Keratinocyte (primary cell): ENCODE results near the gene AATF. TPM values are rescaled to one million over a fixed set of nuclear protein-coding genes. Genes with fewer than 3 reads are reported as not detected.

Experiments
- DNase-seq: peaks from one replicate; pipeline ENCODE4 v3.0.0-alpha.2; 2011; ENCODE audit warnings: low read depth, missing footprints, low spot score
- FAIRE-seq: peaks from 2 replicates; lab custom pipeline; 2011; peaks lifted over from hg19 to GRCh38; lab: Jason Lieb, UNC
- H2AFZ ChIP-seq: 2 replicates; pipeline ENCODE4 v1.6.0; 2012; ENCODE audit warnings: low read length, control low read depth, inconsistent platforms; ENCODE audit not compliant: control insufficient read depth
- H3K27ac ChIP-seq: 2 replicates; pipeline ENCODE4 v1.5.1; 2011; ENCODE audit warnings: low read length; ENCODE audit not compliant: control insufficient read depth, insufficient read depth
- H3K27me3 ChIP-seq: 3 replicates; pipeline ENCODE4 v1.6.0; 2011; ENCODE audit warnings: low read length; ENCODE audit not compliant: control insufficient read depth, insufficient read depth; ENCODE audit errors: extremely low read depth
- H3K36me3 ChIP-seq, 2 experiments: 2 replicates in 1 of 2; 3 replicates in 1 of 2; pipeline ENCODE4 v1.5.1; 2011; ENCODE audit warnings: low read length in 2 of 2, mild to moderate bottlenecking in 1 of 2; ENCODE audit not compliant: control insufficient read depth in 2 of 2, insufficient read depth in 2 of 2; ENCODE audit errors: extremely low read depth in 1 of 2
- H3K4me1 ChIP-seq: 3 replicates; pipeline ENCODE4 v1.5.1; 2011; ENCODE audit warnings: low read length; ENCODE audit not compliant: control insufficient read depth, insufficient read depth; ENCODE audit errors: extremely low read depth
- H3K4me2 ChIP-seq: 3 replicates; pipeline ENCODE4 v1.6.0; 2011; ENCODE audit warnings: low read depth, low read length; ENCODE audit not compliant: control insufficient read depth, insufficient read depth; ENCODE audit errors: extremely low read depth
- H3K4me3 ChIP-seq, 3 experiments: fragments of 200-600 bp in 1 of 3; sonication (generic) in 1 of 3; 2 replicates in 2 of 3; 3 replicates in 1 of 3; pipeline ENCODE4 v1.5.1; 2011 to 2016; ENCODE audit warnings: low read length in 3 of 3, mild to moderate bottlenecking in 3 of 3, control low read depth in 2 of 3, inconsistent platforms in 1 of 3, low read depth in 1 of 3, mixed read lengths in 1 of 3, mixed run types in 1 of 3, moderate library complexity in 1 of 3; ENCODE audit not compliant: control insufficient read depth in 2 of 3, insufficient read depth in 2 of 3; ENCODE audit errors: extremely low read depth in 1 of 3
- H3K79me2 ChIP-seq: 2 replicates; pipeline ENCODE4 v1.6.0; 2012; ENCODE audit warnings: low read length; ENCODE audit not compliant: control insufficient read depth, insufficient read depth
- H3K9ac ChIP-seq: 3 replicates; pipeline ENCODE4 v1.6.0; 2011; ENCODE audit warnings: low read length; ENCODE audit not compliant: control insufficient read depth, insufficient read depth; ENCODE audit errors: extremely low read depth
- H3K9me1 ChIP-seq: 3 replicates; pipeline ENCODE4 v1.6.0; 2011; ENCODE audit warnings: low read length; ENCODE audit not compliant: control insufficient read depth, insufficient read depth; ENCODE audit errors: extremely low read depth
- H3K9me3 ChIP-seq: 2 replicates; pipeline ENCODE4 v1.5.1; 2012; ENCODE audit warnings: low read depth, low read length; ENCODE audit not compliant: control insufficient read depth
- H4K20me1 ChIP-seq: 3 replicates; pipeline ENCODE4 v1.6.0; 2011; ENCODE audit warnings: low read length; ENCODE audit not compliant: control insufficient read depth, insufficient read depth; ENCODE audit errors: extremely low read depth
- CTCF ChIP-seq, 3 experiments: IDR thresholded peaks in 1 of 3; conservative IDR thresholded peaks in 1 of 3; optimal IDR thresholded peaks in 1 of 3; 2 replicates in 2 of 3; 3 replicates in 1 of 3; pipeline versions ENCODE3 to v1.5.1; 2011; ENCODE audit warnings: low read length in 3 of 3, mild to moderate bottlenecking in 3 of 3, moderate library complexity in 2 of 3, control low read depth in 1 of 3, inconsistent platforms in 1 of 3; ENCODE audit not compliant: insufficient read depth in 2 of 3; ENCODE audit errors: extremely low read depth in 1 of 3
- EZH2 ChIP-seq: IDR thresholded peaks from one replicate; pipeline ENCODE4 v1.6.1; 2012; ENCODE audit warnings: inconsistent platforms, mild to moderate bottlenecking, low read length, moderate library complexity
- dilution Hi-C: fragments of 300-500 bp; cut with MboI; formaldehyde crosslinking; loops from one replicate; pipeline ENCODE4 v1.7.0; 2020; ENCODE audit warnings: low sequenced_read_pairs; ENCODE audit not compliant: extremely low pct_ligation_motif_present
- polyA plus RNA-seq, 5 experiments: library from polyadenylated mRNA; depleted of rRNA in 3 of 5; stranded (reverse) in 3 of 5; stranded (forward) in 1 of 5; unstranded in 1 of 5; fragments of >200 nt; gene quantifications; 1 replicate in 1 of 5; 2 replicates in 3 of 5; 3 replicates in 1 of 5; pipeline versions ENCODE4 v1.2.1 to v1.2.3, GENCODE V29; 2011 to 2012; ENCODE audit warnings: missing spikeins in 2 of 5, low read depth in 1 of 5, low replicate concordance in 1 of 5

The AATF gene
- polyA plus RNA-seq, 1 donor (not counting 4 experiments of a cell fraction or from before 2014, with no cell fraction given) = 30.4 TPM

GRCh38 chr17:36971508-36971907 lies 22.8 kb downstream of the AATF start:
- Histone ChIP-seq H3K9me3 (no peaks in the 10 kb centered on the region), H2AFZ (no peak overlapping the region), H3K79me2 (peaks cover 31% of the 10 kb centered on the region), H3K4me1 (peaks cover 19% of the 10 kb centered on the region), H3K9ac (no peak overlapping the region), H3K9me1 (no peaks in the 10 kb centered on the region), H3K4me2 (no peak overlapping the region), H3K36me3 (peaks cover 0 to 10% of the 10 kb centered on the region in 2 experiments), H4K20me1 (peaks cover 6% of the 10 kb centered on the region), H3K4me3 (no peak overlapping the region), H3K27me3 (no peaks in the 10 kb centered on the region), H3K27ac (no peak overlapping the region)
- FAIRE-seq (no peak), DNase-seq (no peak)
- TF ChIP-seq CTCF (optimal IDR thresholded peaks at IDR 0.05 in 1 of 3, IDR thresholded peaks at IDR 0.05 in 1 of 3, conservative IDR thresholded peaks at IDR 0.05 in 1 of 3; ENCODE audit: extremely low read depth in 1 of 3, insufficient read depth in 2 of 3, low read length in 3 of 3) = no peak
- dilution Hi-C loops = no loop called here

GRCh38 chr17:36972186-36972700 lies 23.5 kb downstream of the AATF start:
- no peak for DNase-seq
- Histone ChIP-seq H3K79me2 (peaks cover 34% of the 10 kb centered on the region), H3K4me1 (peaks cover 19% of the 10 kb centered on the region), H3K27me3 (no peaks in the 10 kb centered on the region), H3K36me3 (peaks cover 0 to 10% of the 10 kb centered on the region in 2 experiments), H3K27ac (no peak overlapping the region), H2AFZ (no peak overlapping the region), H3K4me3 (no peak overlapping the region), H3K9ac (no peak overlapping the region), H4K20me1 (peaks cover 6% of the 10 kb centered on the region), H3K9me3 (no peaks in the 10 kb centered on the region), H3K4me2 (no peak overlapping the region), H3K9me1 (no peaks in the 10 kb centered on the region)
- TF ChIP-seq EZH2 (no peak), CTCF (optimal IDR thresholded peaks at IDR 0.05 in 1 of 3, IDR thresholded peaks at IDR 0.05 in 1 of 3, conservative IDR thresholded peaks at IDR 0.05 in 1 of 3; ENCODE audit: extremely low read depth in 1 of 3, insufficient read depth in 2 of 3, low read length in 3 of 3) (no peak)
- no peak for FAIRE-seq
- dilution Hi-C loops = no loop called here
